HG02588 (cell line): ENCODE data around the gene LMOD3.

ENCODE experiments used
- ATAC-seq: cut with Tn5 transposase; IDR thresholded peaks from one replicate; pipeline ENCODE4 v1.9.1; 2021; ENCODE audit warnings: mild to moderate bottlenecking, moderate library complexity; ENCODE audit not compliant: unreplicated experiment

Gene LMOD3

GRCh38 chr3:69126216-69126615 is 3.8 kb upstream of the LMOD3 start:
- no peak for ATAC-seq

GRCh38 chr3:69121950-69122349 is 445 bp downstream of the LMOD3 start:
- no peak for ATAC-seq

- ATAC-seq, result no peak
These were observed 882 bp downstream of the LMOD3 start for GRCh38 chr3:69121513-69121912.

GRCh38 chr3:69120879-69121464 is 1.4 kb downstream of the LMOD3 start:
- ATAC-seq, result peak; percentile 72

GRCh38 chr3:69119681-69120080 is 2.7 kb downstream of the LMOD3 start:
- no peak for ATAC-seq

- no peak for ATAC-seq
These were observed 3.3 kb downstream of the LMOD3 start for GRCh38 chr3:69119138-69119537.

- ATAC-seq, result no peak
These were observed 3.8 kb downstream of the LMOD3 start for GRCh38 chr3:69118555-69118954.

GRCh38 chr3:69116897-69117296 is 5.5 kb downstream of the LMOD3 start:
- ATAC-seq, result no peak

GRCh38 chr3:69116162-69116561 is 6.2 kb downstream of the LMOD3 start:
- no peak for ATAC-seq

- no peak for ATAC-seq
These were observed 6.7 kb downstream of the LMOD3 start for GRCh38 chr3:69115731-69116130.

GRCh38 chr3:69113536-69113935 is 8.9 kb downstream of the LMOD3 start:
- no peak for ATAC-seq

GRCh38 chr3:69110941-69111546 is 11.4 kb downstream of the LMOD3 start:
- no peak for ATAC-seq

- ATAC-seq, result no peak
These were observed 13.6 kb downstream of the LMOD3 start for GRCh38 chr3:69108811-69109210.

- ATAC-seq, result no peak
These were observed 14.6 kb downstream of the LMOD3 start for GRCh38 chr3:69107841-69108240.

- no peak for ATAC-seq
These were observed 17.1 kb downstream of the LMOD3 start for GRCh38 chr3:69105320-69105719.

GRCh38 chr3:69104586-69104985 is 17.8 kb downstream of the LMOD3 start:
- no peak for ATAC-seq

GRCh38 chr3:69103123-69103522 is 19.3 kb downstream of the LMOD3 start:
- ATAC-seq, result no peak

- no peak for ATAC-seq
These were observed 20.0 kb downstream of the LMOD3 start for GRCh38 chr3:69102384-69102783.

GRCh38 chr3:69099576-69099975 is 22.8 kb downstream of the LMOD3 start:
- no peak for ATAC-seq

GRCh38 chr3:69097407-69098086 is 24.8 kb downstream of the LMOD3 start:
- ATAC-seq, result no peak

- ATAC-seq, result no peak
These were observed 26.1 kb downstream of the LMOD3 start for GRCh38 chr3:69096299-69096698.

- no peak for ATAC-seq
These were observed 26.8 kb downstream of the LMOD3 start for GRCh38 chr3:69095636-69096035.
